ENCODE measurements around the gene CARNS1.

DNA sequence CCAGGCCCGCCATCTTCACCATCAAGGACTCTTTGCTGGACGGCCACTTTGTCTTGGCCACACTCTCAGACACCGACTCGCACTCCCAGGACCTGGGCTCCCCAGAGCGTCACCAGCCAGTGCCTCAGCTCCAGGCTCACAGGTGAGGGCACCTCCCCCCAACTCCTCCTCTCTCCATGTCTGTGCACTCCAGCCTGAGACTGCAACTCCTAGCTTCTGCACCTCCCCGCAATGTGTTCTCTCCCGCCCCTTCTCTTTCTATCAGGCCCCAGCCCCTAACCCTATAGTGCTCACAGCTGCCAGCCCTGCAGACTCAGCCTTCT, 19.3 kb upstream of the CARNS1 start:
- TF ChIP-seq, protein P1, sequence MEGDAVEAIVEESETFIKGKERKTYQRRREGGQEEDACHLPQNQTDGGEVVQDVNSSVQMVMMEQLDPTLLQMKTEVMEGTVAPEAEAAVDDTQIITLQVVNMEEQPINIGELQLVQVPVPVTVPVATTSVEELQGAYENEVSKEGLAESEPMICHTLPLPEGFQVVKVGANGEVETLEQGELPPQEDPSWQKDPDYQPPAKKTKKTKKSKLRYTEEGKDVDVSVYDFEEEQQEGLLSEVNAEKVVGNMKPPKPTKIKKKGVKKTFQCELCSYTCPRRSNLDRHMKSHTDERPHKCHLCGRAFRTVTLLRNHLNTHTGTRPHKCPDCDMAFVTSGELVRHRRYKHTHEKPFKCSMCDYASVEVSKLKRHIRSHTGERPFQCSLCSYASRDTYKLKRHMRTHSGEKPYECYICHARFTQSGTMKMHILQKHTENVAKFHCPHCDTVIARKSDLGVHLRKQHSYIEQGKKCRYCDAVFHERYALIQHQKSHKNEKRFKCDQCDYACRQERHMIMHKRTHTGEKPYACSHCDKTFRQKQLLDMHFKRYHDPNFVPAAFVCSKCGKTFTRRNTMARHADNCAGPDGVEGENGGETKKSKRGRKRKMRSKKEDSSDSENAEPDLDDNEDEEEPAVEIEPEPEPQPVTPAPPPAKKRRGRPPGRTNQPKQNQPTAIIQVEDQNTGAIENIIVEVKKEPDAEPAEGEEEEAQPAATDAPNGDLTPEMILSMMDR (IDR thresholded peaks at IDR 0.05): no peak
- no peak for TF ChIP-seq POLR2AphosphoS5 (IDR thresholded peaks at IDR 0.05)
- no peak for TF ChIP-seq POLR2A (IDR thresholded peaks at IDR 0.05)
- TF ChIP-seq EP300 (IDR thresholded peaks at IDR 0.05): no peak

Data from stomach (tissue), 4 donors.